Measurements from ENCODE around the gene GPR146. TPM values are rescaled to one million over a fixed set of nuclear protein-coding genes. Genes with fewer than 3 reads are reported as not detected.

GPR146 gene
- total RNA-seq, 1 donor from 2014 or later, result 1.7 TPM

DNA sequence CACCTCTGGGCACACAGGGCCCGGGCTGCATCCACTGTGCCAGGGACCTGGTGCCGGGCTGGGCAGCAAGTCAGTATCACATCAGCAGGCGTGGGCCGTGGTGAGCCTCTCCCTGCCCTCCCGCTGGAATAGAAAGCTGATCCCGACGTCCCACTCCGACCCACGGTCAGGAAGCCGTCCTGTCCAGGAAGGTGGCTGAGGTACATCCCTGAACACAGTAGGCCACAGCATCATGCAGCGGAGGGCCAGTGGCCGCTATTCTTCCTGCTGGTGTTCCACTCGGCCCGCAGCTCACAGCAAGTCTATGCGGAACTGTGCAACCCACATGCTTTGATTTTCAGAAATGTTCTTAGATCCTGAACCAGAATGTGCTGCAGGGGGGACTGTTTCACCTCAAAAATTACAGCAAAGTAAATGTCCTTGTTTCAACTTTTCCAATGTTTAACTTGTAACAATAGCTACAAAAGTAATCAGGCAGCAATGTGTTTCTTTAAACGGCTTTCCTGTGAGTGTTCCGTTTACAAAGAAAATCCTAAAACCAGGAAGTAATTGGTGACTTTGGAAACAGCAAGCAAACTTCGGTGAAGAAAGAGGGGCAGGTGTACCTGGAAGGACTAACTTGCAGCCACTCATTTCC, 676 bp upstream of the GPR146 start:
- H2AFZ ChIP-seq (ENCODE audit: low read depth, low read length), result peak overlapping the region; percentile 6
- H3K4me1 Mint-ChIP-seq (ENCODE audit: low read depth, unreplicated experiment), result peaks cover 12% of the 10 kb centered on the region
- H3K27me3 ChIP-seq (ENCODE audit: insufficient read depth, low read length), result no peaks in the 10 kb centered on the region
- no peaks in the 10 kb centered on the region for H3K9me3 ChIP-seq (ENCODE audit: insufficient read depth, low read depth, low read length)
- peak overlapping the region; percentile 70 for H3K9ac ChIP-seq (ENCODE audit: low read length)
- H3K4me1 ChIP-seq (ENCODE audit: insufficient read depth, low read length), result peaks cover 19% of the 10 kb centered on the region
- H3K4me3 ChIP-seq (ENCODE audit: insufficient read depth, low read depth, low read length), result peak overlapping the region; percentile 42
- H3K9me3 Mint-ChIP-seq (ENCODE audit: unreplicated experiment), result peaks cover 5% of the 10 kb centered on the region
- FAIRE-seq (no peak), DNase-seq (ENCODE audit: low read depth) (no peak)
- H3K36me3 ChIP-seq (ENCODE audit: insufficient read depth, low read length), result no peaks in the 10 kb centered on the region
- peaks cover 10% of the 10 kb centered on the region for H3K79me2 ChIP-seq (ENCODE audit: insufficient read depth, low read length)
- peaks cover 4% of the 10 kb centered on the region for H3K36me3 Mint-ChIP-seq (ENCODE audit: low read depth, unreplicated experiment)
- no peak for TF ChIP-seq EZH2 (IDR thresholded peaks at IDR 0.05; ENCODE audit: insufficient read depth, low read length)
- TF ChIP-seq, protein P1, sequence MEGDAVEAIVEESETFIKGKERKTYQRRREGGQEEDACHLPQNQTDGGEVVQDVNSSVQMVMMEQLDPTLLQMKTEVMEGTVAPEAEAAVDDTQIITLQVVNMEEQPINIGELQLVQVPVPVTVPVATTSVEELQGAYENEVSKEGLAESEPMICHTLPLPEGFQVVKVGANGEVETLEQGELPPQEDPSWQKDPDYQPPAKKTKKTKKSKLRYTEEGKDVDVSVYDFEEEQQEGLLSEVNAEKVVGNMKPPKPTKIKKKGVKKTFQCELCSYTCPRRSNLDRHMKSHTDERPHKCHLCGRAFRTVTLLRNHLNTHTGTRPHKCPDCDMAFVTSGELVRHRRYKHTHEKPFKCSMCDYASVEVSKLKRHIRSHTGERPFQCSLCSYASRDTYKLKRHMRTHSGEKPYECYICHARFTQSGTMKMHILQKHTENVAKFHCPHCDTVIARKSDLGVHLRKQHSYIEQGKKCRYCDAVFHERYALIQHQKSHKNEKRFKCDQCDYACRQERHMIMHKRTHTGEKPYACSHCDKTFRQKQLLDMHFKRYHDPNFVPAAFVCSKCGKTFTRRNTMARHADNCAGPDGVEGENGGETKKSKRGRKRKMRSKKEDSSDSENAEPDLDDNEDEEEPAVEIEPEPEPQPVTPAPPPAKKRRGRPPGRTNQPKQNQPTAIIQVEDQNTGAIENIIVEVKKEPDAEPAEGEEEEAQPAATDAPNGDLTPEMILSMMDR (IDR thresholded peaks at IDR 0.05; ENCODE audit: insufficient read depth, low read depth, low read length), result no peak
- peak overlapping the region; percentile 98 for H3K4me2 ChIP-seq (ENCODE audit: low read length)
- H3K27ac ChIP-seq (ENCODE audit: low read depth, low read length), result no peak overlapping the region
- no peaks in the 10 kb centered on the region for H3K27me3 Mint-ChIP-seq (ENCODE audit: low read depth, unreplicated experiment)
- peak overlapping the region; percentile 73 for H3K4me3 Mint-ChIP-seq (ENCODE audit: unreplicated experiment)
- peak overlapping the region; percentile 91 for H3K27ac Mint-ChIP-seq (ENCODE audit: unreplicated experiment)
- H4K20me1 ChIP-seq (ENCODE audit: insufficient read depth, low read length), result peaks cover 74% of the 10 kb centered on the region

DNA sequence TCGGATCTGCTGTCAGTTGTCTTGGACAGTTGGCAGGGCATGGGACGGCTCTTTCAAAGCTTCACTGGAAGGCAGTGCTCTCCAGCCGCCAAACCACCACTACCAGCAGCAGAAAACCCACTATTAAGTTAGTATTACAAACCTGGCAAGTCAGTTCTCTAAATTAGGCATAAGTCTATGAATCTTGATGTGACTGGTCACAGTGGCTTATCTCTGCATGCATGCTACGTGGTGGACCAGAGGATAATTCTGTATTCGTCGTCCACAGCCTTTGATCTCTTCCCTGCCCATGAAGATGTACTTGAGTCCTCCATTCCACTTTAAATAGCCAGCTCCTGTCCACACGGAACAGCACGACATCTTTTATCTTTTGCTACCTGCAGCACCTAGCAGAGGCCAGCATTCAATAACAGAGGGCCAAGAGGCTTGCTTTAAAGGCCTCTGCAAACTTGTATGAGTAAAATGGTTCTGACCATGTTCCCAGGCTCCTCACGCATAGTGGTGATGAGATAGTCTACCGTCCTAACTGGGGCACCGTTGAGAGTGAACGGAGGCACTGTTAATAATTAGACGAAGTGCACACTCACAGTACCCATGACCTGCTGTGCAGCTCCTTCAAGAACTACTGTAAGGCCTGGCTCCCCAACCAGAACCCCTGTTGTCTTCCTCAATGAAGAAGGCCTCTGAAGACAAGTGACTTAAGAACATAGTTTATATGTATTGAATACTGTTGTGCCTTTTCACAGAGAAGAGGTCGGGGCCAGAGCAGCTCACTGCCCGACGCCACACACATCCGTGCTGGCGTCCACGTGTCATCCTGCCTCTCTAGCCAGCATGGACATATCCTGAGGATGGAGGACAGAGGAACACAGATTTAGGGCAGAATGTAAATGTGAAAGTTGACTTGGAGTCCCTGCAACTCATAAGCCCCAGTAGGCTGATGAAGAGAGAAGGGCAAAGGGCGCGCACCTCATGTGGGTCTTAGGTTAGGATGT, 1.0 kb downstream of the GPR146 start:
- H2AFZ ChIP-seq (ENCODE audit: low read depth, low read length), result no peak overlapping the region
- H3K4me1 ChIP-seq (ENCODE audit: insufficient read depth, low read length), result peaks cover 19% of the 10 kb centered on the region
- Mint-ChIP-seq H3K36me3 (ENCODE audit: low read depth, unreplicated experiment) (peaks cover 7% of the 10 kb centered on the region), H3K9me3 (ENCODE audit: unreplicated experiment) (peaks cover 2% of the 10 kb centered on the region), H3K4me3 (ENCODE audit: unreplicated experiment) (peak overlapping the region; percentile 87), H3K4me1 (ENCODE audit: low read depth, unreplicated experiment) (peaks cover 12% of the 10 kb centered on the region), H3K27ac (ENCODE audit: unreplicated experiment) (peak overlapping the region; percentile 73), H3K27me3 (ENCODE audit: low read depth, unreplicated experiment) (no peaks in the 10 kb centered on the region)
- H3K9me3 ChIP-seq (ENCODE audit: insufficient read depth, low read depth, low read length), result no peaks in the 10 kb centered on the region
- FAIRE-seq (no peak), DNase-seq (ENCODE audit: low read depth) (no peak)
- no peak for TF ChIP-seq EZH2 (IDR thresholded peaks at IDR 0.05; ENCODE audit: insufficient read depth, low read length)
- TF ChIP-seq, protein P1 (IDR thresholded peaks at IDR 0.05; ENCODE audit: insufficient read depth, low read depth, low read length), result no peak
- H3K4me2 ChIP-seq (ENCODE audit: low read length), result peak overlapping the region; percentile 98
- H3K9ac ChIP-seq (ENCODE audit: low read length), result peak overlapping the region; percentile 82
- no peaks in the 10 kb centered on the region for H3K36me3 ChIP-seq (ENCODE audit: insufficient read depth, low read length)
- H3K79me2 ChIP-seq (ENCODE audit: insufficient read depth, low read length), result peaks cover 10% of the 10 kb centered on the region
- no peak overlapping the region for H3K27ac ChIP-seq (ENCODE audit: low read depth, low read length)
- H3K27me3 ChIP-seq (ENCODE audit: insufficient read depth, low read length), result no peaks in the 10 kb centered on the region
- peaks cover 83% of the 10 kb centered on the region for H4K20me1 ChIP-seq (ENCODE audit: insufficient read depth, low read length)
- peak overlapping the region; percentile 62 for H3K4me3 ChIP-seq (ENCODE audit: insufficient read depth, low read depth, low read length)

All from astrocyte (in vitro differentiated cells and primary cell).